Stomach (tissue), 9 donors: ENCODE measurements around the gene PSMD9. TPM values are rescaled to one million over a fixed set of nuclear protein-coding genes. Genes with fewer than 3 reads are reported as not detected.

Experiments used
- DNase-seq, 2 donors: peaks; one replicate each; pipeline versions ENCODE4 v3.0.0 to v3.0.0-alpha.2; 2013 to 2019
- H3K27ac ChIP-seq, 5 donors: fragments of 200-600 bp in 4 of 5; sonication (generic) in 4 of 5; one replicate each; pipeline ENCODE4 v1.5.1; 2013 to 2019; ENCODE audit warnings: mild to moderate bottlenecking in 1 of 5, moderate library complexity in 1 of 5
- H3K27me3 ChIP-seq, 3 donors: fragments of 200-600 bp; sonication (generic); one replicate each; pipeline ENCODE4 v1.5.1; 2017 to 2019; ENCODE audit warnings: mixed run types in 1 of 3
- H3K36me3 ChIP-seq, 4 donors: fragments of 200-600 bp; sonication (generic); 1 replicate in 3 of 4; 2 replicates in 1 of 4; pipeline ENCODE4 v1.5.1; 2016 to 2019
- H3K4me1 ChIP-seq, 4 donors: fragments of 200-600 bp; sonication (generic); one replicate each; pipeline ENCODE4 v1.5.1; 2016 to 2019
- H3K4me3 ChIP-seq, 4 donors: fragments of 200-600 bp; sonication (generic) in 3 of 4; one replicate each; pipeline ENCODE4 v1.5.1; 2016 to 2019; ENCODE audit warnings: mild to moderate bottlenecking in 1 of 4
- H3K9me3 ChIP-seq, 4 donors: fragments of 200-600 bp; sonication (generic); one replicate each; pipeline ENCODE4 v1.5.1; 2016 to 2019
- CTCF ChIP-seq, 7 experiments: fragments of 450-650 bp in 4 of 7; fragments of 200-600 bp in 3 of 7; sonication (generic) in 3 of 7; IDR thresholded peaks; one replicate each; pipeline ENCODE4 v1.5.1; 2016 to 2019; ENCODE audit warnings: antibody characterized with exemption in 7 of 7, control low read depth in 2 of 7, mild to moderate bottlenecking in 1 of 7
- EP300 ChIP-seq: sonication (generic); formaldehyde crosslinking; IDR thresholded peaks from one replicate; pipeline ENCODE4 v1.6.1; 2017; ENCODE audit warnings: antibody characterized with exemption
- POLR2A ChIP-seq, 4 donors: fragments of 450-650 bp; IDR thresholded peaks; one replicate each; pipeline ENCODE4 v1.6.1; 2016; ENCODE audit warnings: antibody characterized with exemption in 4 of 4, control low read depth in 2 of 4, mild to moderate bottlenecking in 1 of 4, moderate library complexity in 1 of 4
- POLR2AphosphoS5 ChIP-seq, 3 donors: sonication (generic); formaldehyde crosslinking; IDR thresholded peaks; one replicate each; pipeline ENCODE4 v1.6.1; 2016; ENCODE audit warnings: antibody characterized with exemption in 3 of 3
- WGBS, 5 donors: extraction: QIAGEN DNeasy Blood & Tissue Kit in 3 of 5; methylation state at CpG; one replicate each; pipeline versions ENCODE4 v1.1.5 to v1.1.7; 2013 to 2018; 5-methylcytosine and 5-hydroxymethylcytosine counted together
- intact Hi-C: fragments of 100-400 bp; cut with DNase I; formaldehyde crosslinking; loops from one replicate; pipeline ENCODE4 v1.15.1; 2023; ENCODE audit warnings: low total_unique reads
- polyA plus RNA-seq, 3 donors: library from polyadenylated mRNA; stranded (reverse); fragments of 200-250 nt; gene quantifications; one replicate each; pipeline ENCODE4 v1.2.3, GENCODE V29; 2013
- total RNA-seq, 5 donors: library from RNA; depleted of rRNA; stranded (reverse); fragments of >200 nt; gene quantifications; one replicate each; pipeline versions ENCODE4 v1.1.0 to v1.2.3, GENCODE V29; 2014 to 2016
- donor health status: healthy with polysubstance abuse.
- donor health status: Bipolar disorder and iron deficiency.
- donor health status: healthy.

PSMD9 gene
- total and polyA plus RNA-seq, 8 donors = 2.9 to 97.3 (median 30.6) TPM

- no peak for DNase-seq
- Histone ChIP-seq H3K4me1 (peaks cover 33 to 62% (median 56%) of the 10 kb centered on the region in 4 donors), H3K4me3 (no peak overlapping the region), H3K36me3 (peaks cover 21 to 59% (median 53%) of the 10 kb centered on the region in 4 donors), H3K27me3 (no peaks in the 10 kb centered on the region), H3K9me3 (no peaks in the 10 kb centered on the region), H3K27ac (peak overlapping the region in 2 of 5 donors; percentile 48 to 61)
- TF ChIP-seq CTCF (IDR thresholded peaks at IDR 0.05) (no peak), POLR2A (IDR thresholded peaks at IDR 0.05) (no peak), EP300 (no peak), POLR2AphosphoS5 (IDR thresholded peaks at IDR 0.05) (no peak)
- WGBS, 5 donors = 81 to 87% (median 86%) methylated on average over 13 of the region's 13 CpGs
- intact Hi-C loops = no loop called here
These were observed 4.3 kb downstream of the PSMD9 start for GRCh38 chr12:121892673-121893561.

GRCh38 chr12:121893961-121894460 lies 5.4 kb downstream of the PSMD9 start:
- 12 to 25% (median 20%) methylated on average over 1 of the region's 1 CpG for WGBS, 5 donors
- H3K4me1 ChIP-seq = peaks cover 33 to 58% (median 52%) of the 10 kb centered on the region in 4 donors
- peak; percentile 40 to 84 for DNase-seq
- peaks cover 28 to 70% (median 63%) of the 10 kb centered on the region in 4 donors for H3K36me3 ChIP-seq
- intact Hi-C loops = no loop called here
- H3K4me3 ChIP-seq = peak overlapping the region in 1 of 4 donors; percentile 3
- no peaks in the 10 kb centered on the region for H3K27me3 ChIP-seq
- no peak for TF ChIP-seq EP300
- no peak for TF ChIP-seq POLR2AphosphoS5 (IDR thresholded peaks at IDR 0.05)
- no peak for TF ChIP-seq CTCF (IDR thresholded peaks at IDR 0.05)
- TF ChIP-seq POLR2A (IDR thresholded peaks at IDR 0.05) = no peak
- no peaks in the 10 kb centered on the region for H3K9me3 ChIP-seq
- H3K27ac ChIP-seq = peak overlapping the region; percentile 42 to 68 (median 50)

DNA sequence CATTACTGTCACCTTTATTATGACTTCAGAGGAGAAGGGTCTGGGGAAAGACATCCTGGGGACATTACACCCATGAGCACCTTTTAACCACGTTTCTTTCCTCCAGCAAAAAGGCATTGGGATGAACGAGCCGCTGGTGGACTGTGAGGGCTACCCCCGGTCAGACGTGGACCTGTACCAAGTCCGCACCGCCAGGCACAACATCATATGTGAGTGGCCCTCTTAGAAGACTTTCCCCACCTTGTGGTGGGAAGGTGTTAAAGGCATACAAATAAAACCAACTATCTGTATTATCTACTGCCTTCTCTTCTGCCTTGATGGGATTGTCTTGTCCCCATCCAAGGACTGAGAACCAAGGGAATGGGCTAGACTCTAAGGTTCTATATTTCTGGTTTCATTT lies 6.0 kb downstream of the PSMD9 start:
- intact Hi-C loops = no loop called here
- TF ChIP-seq CTCF (IDR thresholded peaks at IDR 0.05) (no peak), POLR2A (IDR thresholded peaks at IDR 0.05) (no peak), EP300 (no peak)

DNA sequence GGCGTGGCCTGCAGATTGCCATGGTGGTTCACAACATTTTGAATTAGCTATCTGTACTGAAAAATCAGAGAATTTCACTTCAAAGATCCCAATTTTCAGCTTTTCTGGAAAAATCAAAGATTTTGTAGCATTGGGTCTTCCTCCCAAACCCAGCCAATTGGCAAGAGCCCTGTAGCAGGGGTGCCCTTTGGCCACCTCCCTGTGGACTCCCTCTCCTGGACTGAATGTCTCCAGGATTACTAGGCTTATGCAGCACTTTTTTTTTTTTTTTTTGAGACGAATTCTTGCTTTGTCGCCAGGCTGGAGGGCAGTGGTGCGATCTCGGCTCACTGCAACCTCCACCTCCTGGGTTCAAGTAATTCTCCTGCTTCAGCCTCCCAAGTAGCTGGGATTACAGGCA lies 9.7 kb downstream of the PSMD9 start:
- peaks cover 69 to 90% (median 88%) of the 10 kb centered on the region in 4 donors for H3K36me3 ChIP-seq
- H3K9me3 ChIP-seq = no peaks in the 10 kb centered on the region

More for the DNA sequence above, 6.0 kb downstream of the PSMD9 start:
- 55 to 65% (median 59%) methylated on average over 7 of the region's 7 CpGs for WGBS, 5 donors
- peak overlapping the region in 4 of 5 donors; percentile 31 to 68 (median 45) for H3K27ac ChIP-seq
- no peaks in the 10 kb centered on the region for H3K9me3 ChIP-seq
- H3K36me3 ChIP-seq = peaks cover 34 to 76% (median 70%) of the 10 kb centered on the region in 4 donors
- H3K4me1 ChIP-seq = peaks cover 29 to 52% (median 46%) of the 10 kb centered on the region in 4 donors
- peak in 1 of 2 donors; percentile 65 for DNase-seq
- no peaks in the 10 kb centered on the region for H3K27me3 ChIP-seq
- H3K4me3 ChIP-seq = no peak overlapping the region

More for the DNA sequence above, 9.7 kb downstream of the PSMD9 start:
- H3K4me3 ChIP-seq = no peak overlapping the region
- intact Hi-C loops = no loop called here
- 66 to 100% (median 93%) methylated on average over 4 to 5 of the region's 5 CpGs for WGBS, 5 donors
- no peak for DNase-seq
- peaks cover 12 to 18% (median 15%) of the 10 kb centered on the region in 4 donors for H3K4me1 ChIP-seq
- TF ChIP-seq CTCF (IDR thresholded peaks at IDR 0.05) = no peak
- TF ChIP-seq POLR2AphosphoS5 (IDR thresholded peaks at IDR 0.05) = no peak
- no peak for TF ChIP-seq POLR2A (IDR thresholded peaks at IDR 0.05)
- TF ChIP-seq EP300 = no peak
- H3K27ac ChIP-seq = no peak overlapping the region
- no peaks in the 10 kb centered on the region for H3K27me3 ChIP-seq
